Upper lobe of left lung (tissue), 4 donors: ENCODE data around the gene PXMP4.

Experiments used
- CTCF ChIP-seq, 6 experiments: fragments of 450-650 bp in 4 of 6; fragments of 200-600 bp in 2 of 6; sonication (generic) in 2 of 6; IDR thresholded peaks; one replicate each; pipeline ENCODE4 v1.5.1; 2016 to 2019; ENCODE audit warnings: antibody characterized with exemption in 6 of 6
- EP300 ChIP-seq, 4 donors: sonication (generic); formaldehyde crosslinking; IDR thresholded peaks; one replicate each; pipeline ENCODE4 v1.5.1; 2017; ENCODE audit warnings: antibody characterized with exemption in 4 of 4, control low read depth in 2 of 4
- POLR2A ChIP-seq, 4 donors: fragments of 450-650 bp; IDR thresholded peaks; one replicate each; pipeline ENCODE4 v1.5.1; 2016 to 2017; ENCODE audit warnings: antibody characterized with exemption in 4 of 4, mild to moderate bottlenecking in 2 of 4
- POLR2AphosphoS5 ChIP-seq, 2 donors: sonication (generic); formaldehyde crosslinking; IDR thresholded peaks; one replicate each; pipeline ENCODE4 v1.5.1; 2017; ENCODE audit warnings: antibody characterized with exemption in 2 of 2

- TF ChIP-seq CTCF (IDR thresholded peaks at IDR 0.05) (no peak), EP300 (IDR thresholded peaks at IDR 0.05) (no peak), POLR2AphosphoS5 (IDR thresholded peaks at IDR 0.05) (no peak), POLR2A (IDR thresholded peaks at IDR 0.05) (no peak)
Measured at GRCh38 chr20:33677991-33678702, 42.0 kb downstream of the PXMP4 start.
